T-cell (primary cell): ENCODE data around the gene QRFP. TPM values are rescaled to one million over a fixed set of nuclear protein-coding genes. Genes with fewer than 3 reads are reported as not detected.

Experiments used
- ATAC-seq, 4 experiments: fragments of 200-7000 bp in 3 of 4; fragments of 150-1000 bp in 1 of 4; cut with Tn5 transposase; replicated peaks in 1 of 4; 1 replicate in 3 of 4; 2 replicates in 1 of 4; pipeline ENCODE4 v1.10.0; 2021; ENCODE audit warnings: moderate library complexity in 3 of 4, mild to moderate bottlenecking in 2 of 4, moderate number of reproducible peaks in 1 of 4
- CTCF ChIA-PET, 2 donors: fragments of 300-600 bp; sonication (Branson Sonifier 250); formaldehyde crosslinking; loops; one replicate each; lab custom pipeline; 2022; ENCODE audit warnings: antibody characterized with exemption in 2 of 2; lab: Charles Lee
- POLR2A ChIA-PET, 2 donors: fragments of 300-600 bp; sonication (Branson Sonifier 250); formaldehyde crosslinking; loops; one replicate each; lab custom pipeline; 2022; ENCODE audit warnings: antibody characterized with exemption in 2 of 2; lab: Charles Lee
- DNase-seq, 35 experiments: peaks; one replicate each; pipeline versions ENCODE4 v3.0.0 to v3.0.0-alpha.2; 2013 to 2023
- H3K27ac ChIP-seq: one replicate; pipeline ENCODE4 v1.5.1; 2013; ENCODE audit warnings: low read length
- H3K27me3 ChIP-seq, 2 experiments: replicated peaks in 1 of 2; 1 replicate in 1 of 2; 2 replicates in 1 of 2; pipeline versions ENCODE4 v1.6.1 to v1.7.0; 2013; ENCODE audit warnings: low read length in 1 of 2, mixed read lengths in 1 of 2; ENCODE audit not compliant: control insufficient read depth in 2 of 2, insufficient read depth in 2 of 2; ENCODE audit errors: extremely low read depth in 1 of 2
- H3K36me3 ChIP-seq, 2 donors: 1 replicate in 1 of 2; 2 replicates in 1 of 2; pipeline versions ENCODE4 v1.6.1 to v1.7.0; 2013; ENCODE audit warnings: low read length in 1 of 2; ENCODE audit not compliant: control insufficient read depth in 2 of 2, insufficient read depth in 1 of 2; ENCODE audit errors: extremely low read depth in 1 of 2
- H3K4me1 ChIP-seq, 2 experiments: 1 replicate in 1 of 2; 2 replicates in 1 of 2; pipeline versions ENCODE4 v1.6.1 to v1.7.0; 2013; ENCODE audit warnings: low read length in 2 of 2, mixed read lengths in 1 of 2; ENCODE audit not compliant: insufficient read depth in 2 of 2, control insufficient read depth in 1 of 2; ENCODE audit errors: extremely low read depth in 1 of 2
- H3K4me3 ChIP-seq, 2 donors: 1 replicate in 1 of 2; 2 replicates in 1 of 2; pipeline versions ENCODE4 v1.5.1 to v1.7.0; 2013; ENCODE audit warnings: mild to moderate bottlenecking in 2 of 2, low read length in 1 of 2, moderate library complexity in 1 of 2; ENCODE audit not compliant: control insufficient read depth in 1 of 2; ENCODE audit errors: extremely low read depth in 1 of 2
- H3K9me3 ChIP-seq: 2 replicates; pipeline ENCODE4 v1.7.0; 2013
- H3K27ac Mint-ChIP-seq, 2 donors: one replicate each; pipeline ENCODE4 v1.8.0; 2020 to 2021; ENCODE audit warnings: mild to moderate bottlenecking in 2 of 2, mixed read lengths in 2 of 2
- H3K27me3 Mint-ChIP-seq, 2 donors: one replicate each; pipeline ENCODE4 v1.8.0; 2021 to 2022; ENCODE audit warnings: mixed read lengths in 2 of 2
- H3K36me3 Mint-ChIP-seq: one replicate; pipeline ENCODE4 v1.8.0; 2021; ENCODE audit warnings: mixed read lengths
- H3K4me1 Mint-ChIP-seq, 3 donors: one replicate each; pipeline ENCODE4 v1.8.0; 2020 to 2022; ENCODE audit warnings: mixed read lengths in 3 of 3, mild to moderate bottlenecking in 1 of 3
- H3K4me3 Mint-ChIP-seq, 3 donors: one replicate each; pipeline ENCODE4 v1.8.0; 2020 to 2022; ENCODE audit warnings: mild to moderate bottlenecking in 3 of 3, mixed read lengths in 3 of 3, moderate library complexity in 3 of 3
- H3K9me3 Mint-ChIP-seq, 3 donors: one replicate each; pipeline ENCODE4 v1.8.0; 2020 to 2022; ENCODE audit warnings: mixed read lengths in 3 of 3
- WGBS: methylation state at CpG from one replicate; pipeline ENCODE4 v1.1.5; 2013; ENCODE audit warnings: missing lambda C conversion rate; ENCODE audit not compliant: insufficient coverage; 5-methylcytosine and 5-hydroxymethylcytosine counted together
- total RNA-seq, 35 experiments: library from RNA in 6 of 35; stranded (reverse) in 6 of 35; fragments of 120-200 nt in 1 of 35; gene quantifications; one replicate each; pipeline versions ENCODE4 v1.2.1 to v1.2.4 and lab custom pipeline; 2013 to 2026

QRFP gene
- total RNA-seq, 5 donors from 2014 or later (not counting 1 experiment from before 2014, with no cell fraction given), result not detected

DNA sequence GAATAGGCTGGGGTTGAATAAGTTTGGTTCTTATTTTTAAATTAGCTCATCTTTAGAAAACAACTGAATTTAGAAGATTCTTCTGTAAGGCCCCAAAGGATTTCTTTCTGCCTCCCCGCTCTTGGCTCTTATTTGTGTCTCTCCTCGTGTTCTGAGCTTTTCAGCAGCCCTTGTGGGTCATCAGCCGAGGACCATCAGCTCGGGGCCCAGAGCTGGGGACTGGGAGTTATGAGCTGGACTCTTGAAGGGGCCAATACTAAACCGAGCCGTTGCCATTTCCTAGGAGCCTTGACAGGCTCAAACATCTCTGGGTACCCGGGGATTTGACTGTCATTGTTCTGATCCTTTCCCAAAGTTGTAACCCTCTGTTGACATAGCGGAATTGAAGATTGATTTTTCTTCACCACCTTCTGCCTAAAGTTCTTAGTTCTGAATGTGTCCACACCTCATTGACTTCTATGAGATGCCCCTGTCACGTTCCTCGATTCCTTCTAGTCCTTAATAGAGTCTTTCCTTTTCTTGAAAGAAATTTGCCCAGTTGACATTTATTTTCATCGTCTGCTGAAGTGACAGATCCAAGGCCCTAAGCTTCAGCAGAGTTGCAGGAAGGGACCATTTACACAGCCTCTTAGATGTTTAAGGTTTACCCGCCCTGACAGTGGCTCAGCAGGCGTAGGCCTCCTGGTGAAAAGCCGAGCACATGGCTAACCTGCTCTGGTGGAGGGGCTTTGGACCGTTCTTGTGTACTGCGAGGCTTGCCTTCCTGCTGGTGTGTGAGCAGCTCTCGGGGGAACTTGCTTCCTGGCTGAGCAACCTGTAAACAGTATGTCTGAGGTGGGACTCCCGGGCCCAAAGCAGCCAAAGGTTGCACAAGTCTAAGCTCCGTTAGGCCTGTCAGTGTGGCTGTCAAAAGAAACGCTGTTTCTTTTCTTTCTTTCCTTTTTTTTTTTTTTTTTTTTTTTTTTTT is 37.6 kb downstream of the QRFP start:
- Histone ChIP-seq H3K4me1 (no peaks in the 10 kb centered on the region), H3K36me3 (peaks cover 7 to 40% of the 10 kb centered on the region in 2 donors), H3K27ac (no peak overlapping the region), H3K9me3 (no peaks in the 10 kb centered on the region), H3K27me3 (no peaks in the 10 kb centered on the region), H3K4me3 (no peak overlapping the region)
- ATAC-seq (no peak), DNase-seq (no peak)
- H3K4me1 Mint-ChIP-seq, result no peaks in the 10 kb centered on the region
- H3K27me3 Mint-ChIP-seq, result no peaks in the 10 kb centered on the region
- no peak overlapping the region for H3K27ac Mint-ChIP-seq
- 90% methylated on average over 19 of the region's 20 CpGs for WGBS
- no peaks in the 10 kb centered on the region for H3K9me3 Mint-ChIP-seq
- ChIA-PET POLR2A (no interaction called here), CTCF (interaction anchor here (0.6 to 0.9 kb wide), 3 partner anchors 12 to 152 kb away, joined by 3 read pairs; no protein-coding TSS in a partner anchor)
- H3K4me3 Mint-ChIP-seq, result no peak overlapping the region
- peaks cover 17% of the 10 kb centered on the region for H3K36me3 Mint-ChIP-seq

DNA sequence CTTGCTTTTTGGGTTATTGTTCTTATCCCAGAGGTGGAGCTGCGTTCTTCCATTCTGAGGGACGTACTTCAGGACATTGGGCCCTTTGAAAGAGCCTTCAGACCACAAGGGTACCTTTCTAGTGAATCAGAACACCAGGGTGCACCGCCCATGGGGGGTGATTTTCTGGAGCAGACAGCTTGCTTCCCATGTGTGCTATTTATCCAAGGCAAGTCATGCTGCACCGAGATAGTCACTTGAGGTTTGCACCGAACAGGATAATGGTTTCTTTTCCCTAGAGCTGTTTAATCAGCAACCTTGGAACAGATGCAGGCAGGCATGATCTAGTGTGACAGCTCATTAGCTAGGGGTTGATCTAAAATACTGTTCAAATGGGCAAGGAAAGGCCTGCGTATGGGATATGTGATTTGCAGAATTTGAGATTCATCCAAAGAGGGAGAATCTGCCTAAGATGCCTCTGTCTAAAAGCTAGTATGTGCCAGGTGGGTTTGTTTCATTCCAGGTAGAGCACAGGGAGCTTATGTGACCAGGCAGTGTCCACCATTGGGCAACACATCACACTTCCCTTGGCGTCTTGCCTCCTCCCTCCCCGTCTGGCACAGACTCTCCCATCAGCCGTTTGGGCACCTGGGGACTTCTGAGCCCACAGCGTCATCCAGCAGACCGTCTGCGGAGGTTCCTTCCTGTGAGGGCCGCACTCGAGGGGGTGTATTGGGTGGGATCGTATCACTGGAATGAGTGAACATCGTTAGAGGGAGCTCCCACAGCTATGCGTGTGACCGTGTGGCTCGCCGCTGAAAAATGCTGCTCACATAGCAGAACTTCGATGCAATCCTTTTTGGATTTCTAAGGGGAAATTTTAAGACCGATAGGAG is 38.5 kb downstream of the QRFP start:
- H3K36me3 Mint-ChIP-seq, result peaks cover 12% of the 10 kb centered on the region
- H3K4me3 ChIP-seq, result no peak overlapping the region
- peaks cover 7 to 33% of the 10 kb centered on the region in 2 donors for H3K36me3 ChIP-seq
- no peaks in the 10 kb centered on the region for H3K27me3 Mint-ChIP-seq
- 91% methylated on average over 12 of the region's 22 CpGs for WGBS
- H3K27me3 ChIP-seq, result no peaks in the 10 kb centered on the region
- DNase-seq, result no peak
- H3K4me3 Mint-ChIP-seq, result no peak overlapping the region
- no peak for ATAC-seq
- ChIA-PET POLR2A (no interaction called here), CTCF (interaction anchor here in 1 of 2 donors (0.6 to 0.7 kb wide), 2 partner anchors 11 to 151 kb away, joined by 3 read pairs; no protein-coding TSS in a partner anchor)
- no peaks in the 10 kb centered on the region for H3K4me1 ChIP-seq
- no peaks in the 10 kb centered on the region for H3K9me3 Mint-ChIP-seq
- H3K27ac Mint-ChIP-seq, result no peak overlapping the region
- no peaks in the 10 kb centered on the region for H3K9me3 ChIP-seq
- H3K27ac ChIP-seq, result no peak overlapping the region
- no peaks in the 10 kb centered on the region for H3K4me1 Mint-ChIP-seq

DNA sequence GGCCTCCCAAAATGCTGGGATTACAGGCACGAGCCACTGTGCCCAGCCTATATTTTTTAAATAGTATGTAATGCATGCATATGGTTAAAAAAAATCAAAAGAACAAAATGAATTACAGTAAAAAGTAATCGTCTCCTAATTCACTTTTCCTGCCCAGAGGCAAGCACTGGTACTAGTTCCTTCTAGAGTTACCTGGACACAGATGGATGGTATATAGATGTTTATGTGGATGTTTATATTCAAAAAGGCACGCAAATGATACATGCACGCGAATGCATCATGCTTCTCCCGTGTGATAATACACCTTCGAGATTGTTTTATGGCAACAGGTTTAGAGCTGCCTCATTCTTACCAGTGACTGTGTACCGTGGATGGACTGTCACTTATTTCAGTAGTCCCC is 40.1 kb downstream of the QRFP start:
- Histone ChIP-seq H3K27me3 (no peaks in the 10 kb centered on the region), H3K36me3 (peaks cover 7 to 31% of the 10 kb centered on the region in 2 donors), H3K4me3 (no peak overlapping the region), H3K9me3 (no peaks in the 10 kb centered on the region), H3K27ac (no peak overlapping the region), H3K4me1 (no peaks in the 10 kb centered on the region)
- no peaks in the 10 kb centered on the region for H3K9me3 Mint-ChIP-seq
- DNase-seq (no peak), ATAC-seq (no peak)
- H3K27ac Mint-ChIP-seq, result no peak overlapping the region
- H3K4me1 Mint-ChIP-seq, result no peaks in the 10 kb centered on the region
- ChIA-PET CTCF (no interaction called here), POLR2A (no interaction called here)
- no peak overlapping the region for H3K4me3 Mint-ChIP-seq
- H3K27me3 Mint-ChIP-seq, result no peaks in the 10 kb centered on the region
- 98% methylated on average over 5 of the region's 8 CpGs for WGBS
- peaks cover 10% of the 10 kb centered on the region for H3K36me3 Mint-ChIP-seq

DNA sequence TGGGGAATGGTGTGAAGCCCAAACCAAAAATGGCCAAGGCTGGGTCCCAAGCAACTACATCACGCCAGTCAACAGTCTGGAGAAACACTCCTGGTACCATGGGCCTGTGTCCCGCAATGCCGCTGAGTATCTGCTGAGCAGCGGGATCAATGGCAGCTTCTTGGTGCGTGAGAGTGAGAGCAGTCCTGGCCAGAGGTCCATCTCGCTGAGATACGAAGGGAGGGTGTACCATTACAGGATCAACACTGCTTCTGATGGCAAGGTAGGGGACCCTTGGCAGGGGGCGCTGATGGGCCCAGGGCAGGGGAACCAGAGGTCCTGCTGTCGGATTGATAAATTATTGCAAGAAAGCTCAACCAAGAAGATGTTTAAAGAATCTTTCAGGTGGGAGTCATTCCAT is 41.8 kb downstream of the QRFP start:
- Mint-ChIP-seq H3K9me3 (no peaks in the 10 kb centered on the region), H3K4me3 (no peak overlapping the region), H3K4me1 (peaks cover 0 to 4% (median 2%) of the 10 kb centered on the region in 3 donors), H3K36me3 (peaks cover 10% of the 10 kb centered on the region), H3K27ac (no peak overlapping the region), H3K27me3 (no peaks in the 10 kb centered on the region)
- Histone ChIP-seq H3K27me3 (no peaks in the 10 kb centered on the region), H3K27ac (no peak overlapping the region), H3K36me3 (peaks cover 5 to 27% of the 10 kb centered on the region in 2 donors), H3K4me1 (no peaks in the 10 kb centered on the region), H3K4me3 (no peak overlapping the region), H3K9me3 (no peaks in the 10 kb centered on the region)
- CTCF ChIA-PET, result no interaction called here
- POLR2A ChIA-PET, result no interaction called here
- DNase-seq (no peak), ATAC-seq (no peak)
- WGBS, result 93% methylated on average over 8 of the region's 9 CpGs

DNA sequence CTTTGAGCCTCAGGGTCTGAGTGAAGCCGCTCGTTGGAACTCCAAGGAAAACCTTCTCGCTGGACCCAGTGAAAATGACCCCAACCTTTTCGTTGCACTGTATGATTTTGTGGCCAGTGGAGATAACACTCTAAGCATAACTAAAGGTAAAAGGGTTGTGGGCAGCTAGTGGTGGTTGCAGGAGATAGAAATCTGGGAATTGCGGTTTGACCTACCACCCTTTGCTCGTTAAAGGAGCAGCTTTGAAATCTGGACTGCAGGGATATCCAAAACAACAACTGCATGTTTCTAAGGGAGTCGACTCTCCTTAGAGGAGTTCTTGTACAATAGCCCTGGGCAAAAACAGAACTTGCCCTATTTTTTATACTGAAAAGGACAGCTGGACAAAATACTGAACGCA is 42.5 kb downstream of the QRFP start:
- H3K9me3 ChIP-seq, result no peaks in the 10 kb centered on the region
- H3K9me3 Mint-ChIP-seq, result no peaks in the 10 kb centered on the region
- H3K27me3 ChIP-seq, result no peaks in the 10 kb centered on the region
- no peak for DNase-seq
- ATAC-seq, result no peak
- H3K4me3 ChIP-seq, result no peak overlapping the region
- peaks cover 10% of the 10 kb centered on the region for H3K36me3 Mint-ChIP-seq
- no peaks in the 10 kb centered on the region for H3K4me1 ChIP-seq
- ChIA-PET POLR2A (no interaction called here), CTCF (no interaction called here)
- no peaks in the 10 kb centered on the region for H3K27me3 Mint-ChIP-seq
- no peak overlapping the region for H3K27ac Mint-ChIP-seq
- H3K36me3 ChIP-seq, result peaks cover 5 to 27% of the 10 kb centered on the region in 2 donors
- no peak overlapping the region for H3K27ac ChIP-seq
- no CpG with 5 or more reads among the region's 8 CpGs for WGBS
- peaks cover 0 to 5% (median 4%) of the 10 kb centered on the region in 3 donors for H3K4me1 Mint-ChIP-seq
- no peak overlapping the region for H3K4me3 Mint-ChIP-seq

DNA sequence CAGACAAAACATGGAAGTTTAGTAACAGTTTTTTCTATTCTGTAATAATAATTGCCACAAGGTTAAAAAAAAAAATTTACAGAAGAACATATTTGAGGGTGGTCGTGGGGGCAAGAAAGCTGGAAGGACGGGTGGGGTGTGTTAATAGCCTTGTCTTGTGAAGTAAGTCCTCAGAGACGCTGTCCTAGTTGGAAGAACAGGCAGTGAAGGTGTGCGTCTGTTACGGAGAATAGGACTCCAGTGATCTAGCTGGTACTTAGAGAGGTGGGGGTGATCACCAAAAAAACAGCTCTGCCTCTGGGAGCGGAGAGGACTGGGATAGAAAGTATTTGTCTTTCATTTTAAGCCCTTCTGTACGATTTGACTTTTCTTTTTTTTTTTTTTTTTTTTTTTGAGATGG is 43.8 kb downstream of the QRFP start:
- ChIA-PET POLR2A (interaction anchor here in 1 of 2 donors (0.7 kb wide), 1 partner anchor 13 kb away, joined by 9 read pairs; no protein-coding TSS in a partner anchor), CTCF (no interaction called here)
- no peak for DNase-seq
- Mint-ChIP-seq H3K27me3 (no peaks in the 10 kb centered on the region), H3K36me3 (peaks cover 10% of the 10 kb centered on the region), H3K9me3 (no peaks in the 10 kb centered on the region), H3K4me1 (peaks cover 0 to 5% (median 4%) of the 10 kb centered on the region in 3 donors), H3K4me3 (no peak overlapping the region), H3K27ac (no peak overlapping the region)
- Histone ChIP-seq H3K9me3 (no peaks in the 10 kb centered on the region), H3K4me1 (no peaks in the 10 kb centered on the region), H3K27me3 (no peaks in the 10 kb centered on the region), H3K27ac (no peak overlapping the region), H3K4me3 (no peak overlapping the region), H3K36me3 (peaks cover 5 to 19% of the 10 kb centered on the region in 2 donors)
- WGBS, result 91% methylated on average over 5 of the region's 7 CpGs
- no peak for ATAC-seq
